Measurements from ENCODE around the gene FBXO42. TPM values are rescaled to one million over a fixed set of nuclear protein-coding genes. Genes with fewer than 3 reads are reported as not detected.

Gene FBXO42
- total RNA-seq, 1 experiment from 2014 or later, result 11.3 TPM

DNA sequence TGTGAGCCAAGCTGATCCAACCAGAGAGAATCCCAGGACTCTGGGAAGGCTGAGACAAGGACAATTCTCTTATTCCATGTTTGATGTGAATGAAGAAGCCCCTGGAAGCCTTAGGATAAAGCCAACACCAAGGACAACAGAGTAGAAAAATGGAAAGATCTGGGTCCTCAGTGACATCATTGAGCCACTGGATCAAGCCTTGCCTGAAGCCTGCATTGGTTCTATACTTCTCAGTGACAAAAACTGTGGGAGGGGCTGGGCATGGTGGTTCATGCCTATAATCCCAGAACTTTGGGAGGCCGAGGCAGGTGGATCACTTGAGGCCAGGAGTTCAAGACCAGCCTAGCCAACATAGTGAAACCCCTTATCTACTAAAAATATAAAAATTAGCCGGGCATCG is 155.4 kb downstream of the FBXO42 start:
- CTCF ChIA-PET, result no interaction called here
- no TSS peak for BruUV-seq (replicated peaks)
- POLR2A ChIA-PET, result no interaction called here

More for the DNA sequence above, 155.4 kb downstream of the FBXO42 start:
- TF ChIP-seq, protein P1, sequence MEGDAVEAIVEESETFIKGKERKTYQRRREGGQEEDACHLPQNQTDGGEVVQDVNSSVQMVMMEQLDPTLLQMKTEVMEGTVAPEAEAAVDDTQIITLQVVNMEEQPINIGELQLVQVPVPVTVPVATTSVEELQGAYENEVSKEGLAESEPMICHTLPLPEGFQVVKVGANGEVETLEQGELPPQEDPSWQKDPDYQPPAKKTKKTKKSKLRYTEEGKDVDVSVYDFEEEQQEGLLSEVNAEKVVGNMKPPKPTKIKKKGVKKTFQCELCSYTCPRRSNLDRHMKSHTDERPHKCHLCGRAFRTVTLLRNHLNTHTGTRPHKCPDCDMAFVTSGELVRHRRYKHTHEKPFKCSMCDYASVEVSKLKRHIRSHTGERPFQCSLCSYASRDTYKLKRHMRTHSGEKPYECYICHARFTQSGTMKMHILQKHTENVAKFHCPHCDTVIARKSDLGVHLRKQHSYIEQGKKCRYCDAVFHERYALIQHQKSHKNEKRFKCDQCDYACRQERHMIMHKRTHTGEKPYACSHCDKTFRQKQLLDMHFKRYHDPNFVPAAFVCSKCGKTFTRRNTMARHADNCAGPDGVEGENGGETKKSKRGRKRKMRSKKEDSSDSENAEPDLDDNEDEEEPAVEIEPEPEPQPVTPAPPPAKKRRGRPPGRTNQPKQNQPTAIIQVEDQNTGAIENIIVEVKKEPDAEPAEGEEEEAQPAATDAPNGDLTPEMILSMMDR (IDR thresholded peaks at IDR 0.05; ENCODE audit: insufficient read depth in 1 of 2, low read depth in 1 of 2, low read length in 1 of 2, severe bottlenecking in 1 of 2, unreplicated experiment in 1 of 2), result no peak
- intact Hi-C loops (cut with micrococcal nuclease; ENCODE audit: unreplicated experiment), result no loop called here
- H3K27me3 Mint-ChIP-seq (ENCODE audit: insufficient read depth, unreplicated experiment), result peaks cover 3% of the 10 kb centered on the region
- H3K27ac Mint-ChIP-seq (ENCODE audit: unreplicated experiment), result no peak overlapping the region
- peaks cover 6% of the 10 kb centered on the region for H3K36me3 Mint-ChIP-seq (ENCODE audit: insufficient read depth, unreplicated experiment)
- H3K9me3 Mint-ChIP-seq (ENCODE audit: unreplicated experiment), result no peaks in the 10 kb centered on the region
- H3K36me3 ChIP-seq (ENCODE audit: control insufficient read depth, insufficient read depth, low read length), result no peaks in the 10 kb centered on the region
- no peaks in the 10 kb centered on the region for H3K9me3 ChIP-seq
- H3K4me1 ChIP-seq, result no peaks in the 10 kb centered on the region
- H3K4me3 Mint-ChIP-seq (ENCODE audit: unreplicated experiment), result no peak overlapping the region
- DNase-seq, result no peak
- H3K4me1 Mint-ChIP-seq (ENCODE audit: low read depth, unreplicated experiment), result peaks cover 6% of the 10 kb centered on the region
- no peak overlapping the region for H3K4me3 ChIP-seq (ENCODE audit: low read depth, low read length)
- no peaks in the 10 kb centered on the region for H3K27me3 ChIP-seq (replicated peaks; ENCODE audit: control insufficient read depth, insufficient read depth, low read length)

Other genes starting within 250 kb of the FBXO42 start
- 31.2 and 37.8 TPM in 2 replicates for gene EPHA2, start 196.4 kb downstream of the FBXO42 start, total RNA-seq (2022)
- gene ARHGEF19, start 139.8 kb downstream of the FBXO42 start, total RNA-seq (2022), result 7.7 and 8.0 TPM in 2 replicates
- 2.1 and 4.2 TPM in 2 replicates for gene CPLANE2, start 115.3 kb downstream of the FBXO42 start, total RNA-seq (2022)
- 93.8 and 98.7 TPM in 2 replicates for gene SZRD1, start 14.8 kb upstream of the FBXO42 start, total RNA-seq (2022)
- gene SPATA21, start 84.9 kb upstream of the FBXO42 start, total RNA-seq (2022), result not detected in 2 replicates
- 28.4 and 29.4 TPM in 2 replicates for gene NECAP2, start 88.2 kb upstream of the FBXO42 start, total RNA-seq (2022)
- gene RNU1-1, start 161.8 kb upstream of the FBXO42 start, total RNA-seq (2022), result 1,622 and 1,638 TPM in 2 replicates

Data from Caco-2 (cell line).